ENCODE results near the gene M6PR.
"Not testable (repeated sequence)": the region's sequence is repeated elsewhere in the genome, so short reads cannot be mapped to it uniquely, and the experiment has no call there.

M6PR gene

GRCh38 chr12:8922544-8922943, 26.9 kb downstream of the M6PR start:
- ChIA-PET CTCF (interaction anchor here (1.0 kb wide), 1 partner anchor 27 kb away, joined by 3 read pairs; the partner anchor contains the start of gene M6PR), POLR2A (no interaction called here)
- no peak for DNase-seq (ENCODE audit: extremely low spot score)
- TF ChIP-seq CTCF (IDR thresholded peaks at IDR 0.05; ENCODE audit: control extremely low read depth, extremely low read depth, low read depth, missing control alignments): no peak

GRCh38 chr12:8919643-8920042, 29.8 kb downstream of the M6PR start:
- POLR2A ChIA-PET; DNase-seq (ENCODE audit: extremely low spot score): not testable (repeated sequence)
- CTCF ChIA-PET: interaction anchor here (1.1 kb wide), 1 partner anchor 29 kb away, joined by 5 read pairs; no protein-coding TSS in a partner anchor

GRCh38 chr12:8917751-8918150, 31.7 kb downstream of the M6PR start:
- no peak for TF ChIP-seq CTCF (IDR thresholded peaks at IDR 0.05; ENCODE audit: control extremely low read depth, extremely low read depth, low read depth, missing control alignments)
- CTCF ChIA-PET: interaction anchor here (0.8 to 2.5 kb wide), 8 partner anchors 27 to 374 kb away, joined by 3 to 7 read pairs (median 4); partner anchors contain the start of gene M6PR
- DNase-seq (ENCODE audit: extremely low spot score): no peak
- POLR2A ChIA-PET: no interaction called here

GRCh38 chr12:8917031-8917430, 32.4 kb downstream of the M6PR start:
- ChIA-PET CTCF (interaction anchor here (0.8 to 2.5 kb wide), 8 partner anchors 27 to 373 kb away, joined by 3 to 7 read pairs (median 4); partner anchors contain the start of gene M6PR), POLR2A (no interaction called here)
- TF ChIP-seq CTCF (IDR thresholded peaks at IDR 0.05; ENCODE audit: control extremely low read depth, extremely low read depth, low read depth, missing control alignments): no peak
- DNase-seq (ENCODE audit: extremely low spot score): no peak

- POLR2A ChIA-PET: no interaction called here
- no peak for DNase-seq (ENCODE audit: extremely low spot score)
- no peak for TF ChIP-seq CTCF (IDR thresholded peaks at IDR 0.05; ENCODE audit: control extremely low read depth, extremely low read depth, low read depth, missing control alignments)
- CTCF ChIA-PET: interaction anchor here (1.5 to 3.4 kb wide), 5 partner anchors 26 to 372 kb away, joined by 4 to 11 read pairs (median 5); partner anchors contain the start of gene M6PR
These were observed 33.3 kb downstream of the M6PR start for GRCh38 chr12:8916154-8916553.

- ChIA-PET CTCF (interaction anchor here (0.7 to 3.4 kb wide), 9 partner anchors 11 to 306 kb away, joined by 3 to 12 read pairs (median 3); partner anchors contain the start of gene M6PR), POLR2A (interaction anchor here (0.5 kb wide), 1 partner anchor 337 kb away, joined by 3 read pairs; no protein-coding TSS in a partner anchor)
- TF ChIP-seq CTCF (IDR thresholded peaks at IDR 0.05; ENCODE audit: control extremely low read depth, extremely low read depth, low read depth, missing control alignments): no peak
- DNase-seq (ENCODE audit: extremely low spot score): peak; percentile 81
These were observed 34.5 kb downstream of the M6PR start for GRCh38 chr12:8914716-8915526.
